Pancreas (tissue), 10 donors: ENCODE measurements around the gene ITPA. TPM values are rescaled to one million over a fixed set of nuclear protein-coding genes. Genes with fewer than 3 reads are reported as not detected.

ENCODE experiments used
- ATAC-seq, 4 donors: fragments of 200-7000 bp; cut with Tn5 transposase; one replicate each; pipeline versions ENCODE4 v1.8.0 to v1.9.1; 2020; ENCODE audit warnings: mild to moderate bottlenecking in 4 of 4, moderate library complexity in 4 of 4
- DNase-seq, 6 donors: peaks; one replicate each; pipeline ENCODE4 v3.0.0-alpha.2; 2020
- FAIRE-seq: peaks from 2 replicates; lab custom pipeline; 2012; peaks lifted over from hg19 to GRCh38; lab: Jason Lieb, UNC
- H3K27ac ChIP-seq, 4 donors: fragments of 200-600 bp; sonication (generic); 1 replicate in 3 of 4; 2 replicates in 1 of 4; pipeline versions ENCODE4 v1.5.0 to v1.8.0; 2020
- H3K27me3 ChIP-seq, 4 donors: fragments of 200-600 bp; one replicate each; pipeline ENCODE4 v1.8.0; 2021
- H3K36me3 ChIP-seq, 3 donors: fragments of 200-600 bp; sonication (generic) in 1 of 3; one replicate each; pipeline versions ENCODE4 v1.5.0 to v1.8.0; 2020 to 2021
- H3K4me1 ChIP-seq, 3 donors: fragments of 200-600 bp; one replicate each; pipeline ENCODE4 v1.8.0; 2021
- H3K4me3 ChIP-seq, 4 donors: fragments of 200-600 bp; sonication (generic) in 2 of 4; one replicate each; pipeline versions ENCODE4 v1.5.0 to v1.8.0; 2020 to 2021
- H3K9me3 ChIP-seq, 4 donors: fragments of 200-600 bp; one replicate each; pipeline ENCODE4 v1.8.0; 2021
- WGBS, 2 donors: extraction: QIAGEN DNeasy Blood & Tissue Kit; methylation state at CpG; one replicate each; pipeline ENCODE4 v1.1.7; 2013; 5-methylcytosine and 5-hydroxymethylcytosine counted together
- intact Hi-C, 3 donors: fragments of 100-400 bp; cut with DNase I; formaldehyde crosslinking; loops; one replicate each; pipeline versions ENCODE4 v1.11.1 to v1.14.2; 2022
- polyA plus RNA-seq, 2 donors: library from polyadenylated mRNA; stranded (reverse); fragments of 200-250 nt; gene quantifications; one replicate each; pipeline ENCODE4 v1.2.3, GENCODE V29; 2013
- total RNA-seq, 6 donors: library from RNA; stranded (reverse); fragmentation: NEBNext Ultra II Directional in 4 of 6; extraction: Animal tissue kit (Norgen Biotek cat#: 25700) in 4 of 6; gene quantifications; one replicate each; pipeline versions ENCODE4 v1.2.1 to v1.2.4, GENCODE V29; 2021 to 2023
- TF ChIP-seq, protein P1 (sequence below), 4 donors: fragments of 200-600 bp; sonication (generic) in 3 of 4; IDR thresholded peaks; one replicate each; pipeline versions ENCODE4 v1.5.0 to v1.8.0; 2021; ENCODE audit warnings: antibody characterized with exemption in 4 of 4
- donor health status: healthy with polysubstance abuse.
- donor health status: DM: no; HTN: no; CAD: no; lungs with moderate emphysema.
- donor health status: DM: no; HTN: no; CAD: no.
- donor health status: control.
- donor health status: control.
- donor health status: Bipolar disorder and iron deficiency.
- donor health status: DM: yes; HTN: yes; CAD: no.
- donor health status: DM: no; HTN: no; CAD: no.
- donor health status: DM: no; HTN: no; CAD: no.
- donor health status: DM: yes; HTN: yes; CAD: no.

Gene ITPA
- total and polyA plus RNA-seq, 8 donors: 14.2 to 111 (median 25.9) TPM

DNA sequence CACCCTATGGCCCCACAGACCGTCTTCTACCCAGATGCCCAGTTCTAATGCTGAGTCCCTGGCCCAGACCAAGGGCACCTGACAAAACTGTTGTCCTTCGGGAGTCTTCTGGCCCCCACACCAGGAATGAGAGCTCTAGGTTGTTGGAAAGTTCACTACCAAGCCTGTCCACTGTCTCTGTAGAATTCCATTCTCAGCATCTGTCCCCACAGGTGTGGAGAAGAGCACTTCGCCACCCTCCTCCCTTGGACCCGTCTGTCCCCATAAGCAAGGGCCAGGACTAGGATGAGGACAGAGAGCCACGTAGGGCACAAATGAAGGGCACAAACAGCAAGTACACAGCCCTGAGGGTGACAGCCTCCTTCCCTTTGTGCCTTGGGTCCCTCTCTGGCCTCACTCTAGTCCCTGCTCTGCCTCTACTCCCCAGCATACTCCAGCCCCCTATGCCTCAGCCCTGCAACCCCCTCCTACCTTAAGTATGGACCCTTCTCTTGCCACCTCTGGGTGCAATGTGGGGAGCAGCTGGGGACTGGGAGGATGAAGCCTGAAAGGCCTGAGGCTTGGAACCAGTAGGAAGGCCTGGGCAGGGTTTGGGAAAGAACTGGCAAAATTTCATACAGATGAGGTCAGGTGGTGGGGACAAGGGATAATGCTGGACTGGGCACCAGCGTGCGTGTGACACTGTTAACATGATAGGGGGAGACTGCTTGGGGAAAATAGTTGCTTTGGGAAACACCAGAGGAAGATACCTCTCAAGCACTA lies 40.3 kb upstream of the ITPA start:
- H3K9me3 ChIP-seq: no peaks in the 10 kb centered on the region
- intact Hi-C loops: no loop called here
- no peak for DNase-seq
- TF ChIP-seq, protein P1, sequence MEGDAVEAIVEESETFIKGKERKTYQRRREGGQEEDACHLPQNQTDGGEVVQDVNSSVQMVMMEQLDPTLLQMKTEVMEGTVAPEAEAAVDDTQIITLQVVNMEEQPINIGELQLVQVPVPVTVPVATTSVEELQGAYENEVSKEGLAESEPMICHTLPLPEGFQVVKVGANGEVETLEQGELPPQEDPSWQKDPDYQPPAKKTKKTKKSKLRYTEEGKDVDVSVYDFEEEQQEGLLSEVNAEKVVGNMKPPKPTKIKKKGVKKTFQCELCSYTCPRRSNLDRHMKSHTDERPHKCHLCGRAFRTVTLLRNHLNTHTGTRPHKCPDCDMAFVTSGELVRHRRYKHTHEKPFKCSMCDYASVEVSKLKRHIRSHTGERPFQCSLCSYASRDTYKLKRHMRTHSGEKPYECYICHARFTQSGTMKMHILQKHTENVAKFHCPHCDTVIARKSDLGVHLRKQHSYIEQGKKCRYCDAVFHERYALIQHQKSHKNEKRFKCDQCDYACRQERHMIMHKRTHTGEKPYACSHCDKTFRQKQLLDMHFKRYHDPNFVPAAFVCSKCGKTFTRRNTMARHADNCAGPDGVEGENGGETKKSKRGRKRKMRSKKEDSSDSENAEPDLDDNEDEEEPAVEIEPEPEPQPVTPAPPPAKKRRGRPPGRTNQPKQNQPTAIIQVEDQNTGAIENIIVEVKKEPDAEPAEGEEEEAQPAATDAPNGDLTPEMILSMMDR (IDR thresholded peaks at IDR 0.05): no peak
- peak overlapping the region; percentile 32 to 59 (median 48) for H3K27ac ChIP-seq
- WGBS, 2 donors: 51 to 52% methylated on average over 7 of the region's 7 CpGs
- peaks cover 4 to 8% (median 5%) of the 10 kb centered on the region in 3 donors for H3K4me1 ChIP-seq
- FAIRE-seq: no peak
- peak overlapping the region in 3 of 4 donors; percentile 40 to 72 (median 64) for H3K4me3 ChIP-seq
- ATAC-seq: no peak
- H3K36me3 ChIP-seq: no peaks in the 10 kb centered on the region
- no peaks in the 10 kb centered on the region for H3K27me3 ChIP-seq

DNA sequence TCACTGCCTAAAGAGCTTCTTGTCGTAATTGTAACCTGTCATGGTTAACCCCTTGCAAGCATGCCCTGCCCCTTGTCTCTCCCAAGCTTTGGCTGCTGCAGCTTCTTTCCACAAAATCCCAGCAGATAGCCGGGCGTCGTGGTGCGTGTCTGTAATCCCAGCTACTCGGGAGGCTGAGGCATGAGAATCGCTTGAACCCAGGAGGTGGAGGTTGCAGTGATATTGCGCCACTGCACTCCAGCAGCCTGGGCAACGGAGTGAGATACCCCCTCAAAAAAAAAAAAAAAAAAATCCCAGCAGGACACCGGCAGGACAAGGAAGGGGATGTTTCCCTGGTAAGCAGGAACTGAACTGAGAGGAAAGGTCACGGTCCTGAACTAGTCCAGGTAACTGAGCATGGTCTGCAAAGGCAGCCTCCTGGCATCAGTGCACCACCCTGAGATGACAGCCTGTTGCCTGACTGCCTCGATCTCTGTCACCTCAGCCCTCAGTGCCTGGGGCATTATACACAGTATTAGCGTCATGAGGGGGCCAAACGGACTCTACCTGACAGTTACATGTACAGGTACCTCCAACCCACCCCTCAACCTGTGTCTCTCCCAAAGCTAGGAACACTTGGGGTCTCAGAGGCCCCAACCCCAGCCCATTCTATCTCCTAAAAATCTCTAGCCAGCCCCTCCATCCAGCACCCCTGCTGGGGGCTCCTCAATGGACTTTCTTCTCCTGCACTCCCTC lies 37.7 kb upstream of the ITPA start:
- TF ChIP-seq, protein P1 (IDR thresholded peaks at IDR 0.05): no peak
- no peak overlapping the region for H3K27ac ChIP-seq
- no peak overlapping the region for H3K4me3 ChIP-seq
- peaks cover 8 to 16% (median 13%) of the 10 kb centered on the region in 3 donors for H3K4me1 ChIP-seq
- DNase-seq (no peak), ATAC-seq (no peak), FAIRE-seq (no peak)
- no peaks in the 10 kb centered on the region for H3K9me3 ChIP-seq
- H3K36me3 ChIP-seq: no peaks in the 10 kb centered on the region
- intact Hi-C loops: loop anchor here in 1 of 3 donors (10.0 kb wide), 1 partner anchor 57 kb away; no protein-coding TSS in a partner anchor
- 79 to 83% methylated on average over 14 of the region's 14 CpGs for WGBS, 2 donors
- no peaks in the 10 kb centered on the region for H3K27me3 ChIP-seq

DNA sequence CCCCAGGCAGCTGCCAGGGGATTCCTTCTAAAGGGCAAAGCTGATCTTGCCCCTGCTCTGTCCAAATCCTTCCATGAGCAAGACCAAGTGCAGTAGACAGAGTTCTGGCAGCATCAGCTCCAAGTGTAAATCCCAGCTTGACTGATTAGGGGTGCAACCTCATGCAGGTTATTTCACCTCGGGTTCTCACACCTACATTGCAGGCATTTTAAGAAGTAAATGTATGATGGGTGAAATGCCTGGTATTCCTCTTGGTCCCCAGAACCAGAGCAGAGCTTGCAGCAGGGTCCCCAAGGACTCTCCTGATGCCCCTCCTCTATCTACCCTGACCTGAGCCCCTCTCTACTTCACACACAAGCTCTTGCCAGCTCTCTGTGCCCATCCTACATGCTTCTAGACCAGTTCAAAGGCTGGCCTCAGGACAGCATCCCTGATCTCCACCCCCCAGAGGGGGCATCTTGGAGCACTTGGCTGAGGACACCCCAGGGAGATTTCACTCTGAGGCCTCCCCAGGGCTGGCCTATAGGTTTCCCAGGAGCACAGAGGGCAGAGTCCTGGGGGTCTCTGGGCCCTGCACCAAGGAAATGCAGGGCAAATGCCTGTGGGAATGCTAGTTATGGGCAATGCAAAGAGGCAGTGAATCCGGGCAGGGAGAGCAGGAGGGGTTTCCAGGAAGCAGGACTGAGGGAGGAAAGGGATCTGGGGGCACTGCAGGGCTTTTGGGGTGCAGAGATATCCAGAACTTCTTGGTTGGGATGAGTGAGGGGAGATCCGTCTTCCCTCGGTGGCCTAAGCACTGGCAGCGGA lies 37.0 kb upstream of the ITPA start:
- WGBS, 2 donors: 24 to 43% methylated on average over 5 of the region's 5 CpGs
- Histone ChIP-seq H3K9me3 (no peaks in the 10 kb centered on the region), H3K4me1 (peaks cover 8 to 16% (median 13%) of the 10 kb centered on the region in 3 donors), H3K36me3 (no peaks in the 10 kb centered on the region), H3K27me3 (no peaks in the 10 kb centered on the region), H3K27ac (no peak overlapping the region), H3K4me3 (peak overlapping the region; percentile 70 to 83 (median 74))
- FAIRE-seq (no peak), DNase-seq (no peak), ATAC-seq (no peak)
- intact Hi-C loops: loop anchor here in 1 of 3 donors (10.0 kb wide), 1 partner anchor 58 kb away; no protein-coding TSS in a partner anchor
- TF ChIP-seq, protein P1 (IDR thresholded peaks at IDR 0.05): no peak

DNA sequence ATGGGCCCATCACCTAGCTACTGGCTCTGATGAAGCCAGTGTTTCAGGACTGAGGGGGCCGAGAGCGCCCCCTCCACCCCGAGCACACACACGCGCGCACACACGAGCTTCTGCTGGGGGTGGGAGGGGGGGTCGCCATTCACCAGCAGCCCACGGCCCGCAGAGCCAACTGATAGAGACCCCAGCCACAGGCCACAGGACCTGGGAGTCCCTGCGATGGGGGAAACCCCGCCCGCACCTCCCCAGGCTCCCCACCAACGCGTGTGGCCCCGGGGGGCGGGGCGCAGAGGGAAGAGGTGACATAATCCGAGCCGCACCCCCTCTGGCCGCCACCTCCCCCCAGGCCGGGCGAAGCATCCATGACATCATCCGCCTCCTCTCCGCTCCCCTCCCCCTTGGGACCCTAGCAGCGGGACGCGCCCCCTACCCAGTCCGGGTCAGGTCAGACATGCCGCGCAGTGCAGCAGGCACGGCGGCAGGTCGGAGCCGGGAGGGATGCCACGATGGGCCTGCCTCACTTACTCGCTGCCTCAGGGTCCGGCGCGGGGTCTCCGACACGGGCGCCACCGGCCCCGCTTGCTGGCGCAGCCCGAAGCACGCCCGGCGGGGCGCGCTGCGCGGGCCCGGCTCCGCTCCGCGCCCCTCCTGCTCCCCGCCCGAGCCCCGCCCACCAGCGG lies 36.2 kb upstream of the ITPA start, which contains the start of gene LZTS3:
LZTS3 (minus strand) TSS at position 617 of the 677 bp plus-strand sequence. CDS start 6,386 bp downstream, outside the sequence.
- Histone ChIP-seq H3K4me1 (peaks cover 8 to 20% (median 16%) of the 10 kb centered on the region in 3 donors), H3K27ac (peak within 1 kb of the TSS; percentile 77 to 88 (median 85))
- FAIRE-seq: no peak

More for the DNA sequence above, 36.2 kb upstream of the ITPA start, which contains the start of gene LZTS3:
- ATAC-seq: peak; percentile 39 to 53 (median 46)
- peak; percentile 74 to 92 (median 81) for DNase-seq
- H3K27me3 ChIP-seq: no peaks in the 10 kb centered on the region
- intact Hi-C loops: loop anchor here in 1 of 3 donors (10.0 kb wide), 1 partner anchor 58 kb away; no protein-coding TSS in a partner anchor
- peak within 1 kb of the TSS; percentile 70 to 83 (median 74) for H3K4me3 ChIP-seq
- TF ChIP-seq, protein P1 (IDR thresholded peaks at IDR 0.05): no peak
- H3K36me3 ChIP-seq: no peaks in the 10 kb centered on the region
- WGBS, 2 donors: 1% methylated on average over 51 to 62 of the region's 62 CpGs
- no peaks in the 10 kb centered on the region for H3K9me3 ChIP-seq
